ENCODE results near the gene NAV2.

NAV2 gene

GRCh38 chr11:19929147-19929546, 216.5 kb downstream of the NAV2 start:
- no peak for DNase-seq (ENCODE audit: low spot score)

DNA sequence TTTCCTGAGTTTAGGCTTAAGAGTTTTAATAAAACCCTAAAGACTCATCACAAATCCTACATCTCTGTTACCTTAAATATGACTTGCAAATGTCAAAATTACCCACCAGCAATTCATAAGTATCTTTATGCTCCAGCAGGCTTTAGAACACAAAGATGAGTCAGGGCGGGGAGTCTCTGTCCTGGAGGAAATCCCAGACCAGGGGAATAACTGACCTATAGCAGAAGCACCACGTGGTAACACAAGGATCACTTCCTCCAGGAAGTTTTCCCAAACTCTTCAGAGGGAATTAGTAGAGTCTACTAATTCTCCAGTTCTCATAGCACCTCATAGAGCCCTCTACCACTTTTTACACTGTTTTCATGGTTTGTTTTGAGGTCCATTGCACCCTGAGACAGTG, 217.0 kb downstream of the NAV2 start:
- DNase-seq (ENCODE audit: low spot score): no peak

- no peak for DNase-seq (ENCODE audit: low spot score)
Observed at GRCh38 chr11:19931141-19931770, 218.6 kb downstream of the NAV2 start.

DNA sequence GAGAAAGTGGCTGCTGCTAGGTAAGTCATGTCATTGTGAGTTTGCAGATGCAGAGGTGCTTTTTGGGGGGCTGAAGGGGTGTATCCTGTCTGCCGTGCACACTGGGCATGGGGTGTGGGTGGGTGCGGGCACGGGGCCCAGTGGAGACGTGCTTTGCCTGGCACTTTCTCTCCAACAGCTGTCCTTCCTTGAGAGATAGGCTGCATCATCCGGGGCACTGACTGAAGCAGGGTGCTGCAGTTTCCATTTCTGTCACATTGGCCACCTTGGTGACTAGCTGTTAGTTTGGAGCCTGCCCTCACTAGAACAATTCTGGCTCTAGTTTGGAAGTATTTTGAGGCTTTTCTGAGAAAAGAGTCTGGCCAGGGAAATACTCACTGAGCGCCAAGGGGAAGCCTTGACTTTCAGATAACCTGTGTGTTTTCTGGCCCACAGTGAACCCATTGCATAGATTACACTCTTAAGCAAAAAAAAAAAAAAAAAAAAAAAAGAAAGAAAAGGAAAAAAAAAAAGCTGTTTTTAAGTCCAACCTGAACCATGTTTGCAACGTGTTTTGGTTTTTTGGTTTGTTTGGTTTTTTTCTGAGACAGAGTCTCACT, 219.2 kb downstream of the NAV2 start:
- no peak for DNase-seq (ENCODE audit: low spot score)

DNA sequence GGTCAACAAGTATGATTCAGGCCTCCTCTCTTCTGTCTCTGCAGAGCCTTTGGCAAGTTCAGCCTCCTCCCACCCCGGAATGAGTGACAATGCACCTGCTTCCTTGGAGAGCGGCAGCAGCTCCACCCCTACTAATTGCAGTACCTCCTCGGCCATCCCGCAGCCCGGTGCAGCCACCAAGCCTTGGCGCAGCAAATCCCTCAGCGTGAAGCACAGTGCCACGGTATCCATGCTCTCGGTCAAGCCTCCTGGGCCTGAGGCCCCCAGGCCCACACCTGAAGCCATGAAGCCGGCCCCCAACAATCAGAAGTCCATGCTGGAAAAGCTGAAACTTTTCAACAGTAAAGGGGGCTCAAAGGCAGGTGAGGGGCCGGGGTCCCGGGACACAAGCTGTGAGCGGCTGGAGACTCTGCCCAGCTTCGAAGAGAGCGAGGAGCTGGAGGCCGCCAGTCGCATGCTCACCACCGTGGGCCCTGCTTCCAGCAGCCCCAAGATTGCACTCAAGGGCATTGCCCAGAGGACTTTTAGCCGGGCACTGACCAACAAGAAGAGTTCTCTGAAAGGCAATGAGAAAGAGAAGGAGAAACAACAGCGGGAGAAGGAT, 220.6 kb downstream of the NAV2 start:
- DNase-seq (ENCODE audit: low spot score): no peak

DNA sequence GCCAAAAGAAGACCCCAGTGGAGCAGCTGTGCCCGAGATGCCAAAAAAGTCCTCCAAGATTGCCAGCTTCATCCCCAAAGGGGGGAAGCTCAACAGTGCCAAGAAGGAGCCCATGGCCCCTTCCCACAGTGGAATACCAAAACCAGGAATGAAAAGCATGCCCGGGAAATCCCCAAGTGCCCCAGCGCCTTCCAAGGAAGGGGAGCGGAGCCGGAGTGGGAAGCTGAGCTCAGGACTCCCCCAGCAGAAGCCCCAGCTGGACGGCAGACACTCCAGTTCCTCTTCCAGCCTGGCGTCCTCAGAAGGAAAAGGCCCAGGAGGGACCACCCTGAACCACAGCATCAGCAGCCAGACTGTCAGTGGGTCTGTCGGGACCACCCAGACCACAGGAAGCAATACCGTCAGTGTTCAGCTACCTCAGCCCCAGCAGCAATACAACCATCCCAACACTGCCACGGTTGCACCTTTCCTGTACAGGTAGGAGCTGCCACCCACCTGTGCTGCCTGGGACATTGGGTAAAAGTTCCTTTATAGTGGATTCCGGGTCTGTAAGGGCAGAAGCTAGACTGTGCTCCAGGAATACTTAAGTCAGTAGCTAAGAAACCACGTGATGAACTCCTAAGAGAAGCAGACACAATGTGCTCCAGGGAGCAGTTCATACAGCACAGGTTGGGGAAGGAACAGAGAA, 221.3 kb downstream of the NAV2 start:
- DNase-seq (ENCODE audit: low spot score): no peak

DNA sequence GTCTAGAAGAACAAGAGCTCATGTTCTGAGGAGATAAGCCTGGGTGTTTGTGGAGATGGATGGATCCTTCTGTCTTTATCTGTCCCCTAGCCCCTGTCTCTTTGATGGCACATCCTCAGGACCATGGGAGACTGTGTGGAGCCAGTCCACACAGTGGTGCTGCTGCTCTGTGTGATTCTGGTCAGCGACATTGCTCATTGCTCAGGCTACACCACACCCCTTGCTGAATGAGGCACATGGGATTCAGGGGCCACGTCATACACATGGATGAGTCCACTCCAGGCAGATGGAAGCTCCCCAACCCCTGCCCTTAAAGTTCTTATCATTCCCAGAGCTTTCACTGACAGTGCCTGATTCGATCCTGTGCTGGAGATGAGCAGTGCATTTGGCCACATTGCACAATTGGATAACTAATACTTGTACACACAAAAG, 222.2 kb downstream of the NAV2 start:
- no peak for DNase-seq (ENCODE audit: low spot score)

DNA sequence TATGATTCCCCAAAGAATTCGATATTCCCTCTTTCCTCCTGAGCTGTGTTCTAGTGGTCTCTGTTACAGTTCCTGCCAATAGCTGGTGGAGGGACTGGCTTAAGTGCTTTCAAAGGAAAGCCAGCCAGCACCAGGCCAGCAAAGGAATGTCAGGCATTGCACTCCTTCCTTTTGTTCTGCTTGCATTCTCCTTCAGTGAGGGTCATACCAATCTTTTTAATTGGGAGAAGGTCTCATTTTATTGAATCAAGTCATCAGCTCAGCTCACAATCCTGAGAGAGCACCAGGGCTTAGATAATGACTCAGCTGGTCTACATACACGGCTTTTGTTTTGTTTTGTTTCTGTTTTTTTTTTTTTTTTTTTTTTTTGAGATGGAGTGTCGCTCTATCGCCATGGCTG, 222.9 kb downstream of the NAV2 start:
- DNase-seq (ENCODE audit: low spot score): peak; percentile 2

- no peak for DNase-seq (ENCODE audit: low spot score)
Observed at GRCh38 chr11:19936461-19936860, 223.8 kb downstream of the NAV2 start.

DNA sequence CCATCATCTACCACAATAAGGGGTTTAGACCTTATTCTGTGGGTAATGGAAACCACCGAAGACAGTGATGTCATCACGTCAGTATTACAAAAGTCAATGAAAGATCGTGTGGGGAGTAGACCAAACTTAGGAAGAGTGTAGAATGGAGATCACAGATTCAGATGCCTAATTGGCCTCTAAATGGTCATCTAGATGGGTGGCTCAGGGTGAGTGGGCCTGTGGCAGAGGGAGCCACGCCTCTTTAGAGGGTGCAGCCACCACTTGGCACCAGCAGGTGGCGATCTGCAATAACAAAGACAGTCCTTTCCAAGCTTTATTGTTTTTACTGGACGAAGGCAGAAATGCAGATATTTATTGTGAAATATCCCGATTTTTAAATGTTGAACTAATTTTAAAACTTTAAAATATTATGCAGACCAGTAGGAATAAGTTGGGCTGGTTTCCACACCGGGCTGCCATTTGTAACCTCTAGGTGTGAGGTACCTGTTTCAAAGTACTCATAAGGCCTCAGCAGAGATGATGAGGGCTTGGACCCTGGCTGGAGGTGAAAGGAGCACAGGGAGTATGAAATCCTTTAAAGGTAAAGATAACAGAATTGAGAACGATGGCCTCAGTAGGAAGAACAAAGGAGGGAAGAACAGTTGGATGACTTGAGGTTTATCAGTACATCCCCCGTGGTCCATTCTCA, 225.7 kb downstream of the NAV2 start:
- peak; percentile 16 for DNase-seq (ENCODE audit: low spot score)

- DNase-seq (ENCODE audit: low spot score): no peak
Observed at GRCh38 chr11:19938866-19939265, 226.2 kb downstream of the NAV2 start.

DNA sequence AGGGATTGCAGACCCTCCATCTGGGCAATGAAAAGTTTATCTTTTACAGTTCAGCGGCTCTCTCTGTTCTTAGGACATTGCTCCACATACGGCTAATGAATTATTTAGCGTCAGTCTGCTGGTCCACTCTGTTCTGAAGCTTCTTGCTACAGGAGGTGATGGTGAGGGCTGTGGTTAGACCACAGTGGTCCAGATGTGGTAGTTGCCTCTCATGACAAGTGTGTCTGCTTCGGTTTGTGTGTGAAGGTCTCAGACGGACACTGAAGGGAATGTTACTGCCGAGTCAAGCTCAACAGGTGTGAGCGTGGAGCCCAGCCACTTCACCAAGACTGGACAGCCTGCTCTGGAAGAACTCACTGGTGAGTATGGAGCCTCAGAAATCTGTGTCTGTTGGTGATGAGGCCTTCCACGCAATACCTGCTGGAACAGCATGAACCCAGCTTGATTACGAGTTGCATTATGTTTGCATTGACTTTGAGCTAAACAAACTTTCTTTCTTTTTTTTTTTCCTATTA, 226.8 kb downstream of the NAV2 start:
- DNase-seq (ENCODE audit: low spot score): no peak

DNA sequence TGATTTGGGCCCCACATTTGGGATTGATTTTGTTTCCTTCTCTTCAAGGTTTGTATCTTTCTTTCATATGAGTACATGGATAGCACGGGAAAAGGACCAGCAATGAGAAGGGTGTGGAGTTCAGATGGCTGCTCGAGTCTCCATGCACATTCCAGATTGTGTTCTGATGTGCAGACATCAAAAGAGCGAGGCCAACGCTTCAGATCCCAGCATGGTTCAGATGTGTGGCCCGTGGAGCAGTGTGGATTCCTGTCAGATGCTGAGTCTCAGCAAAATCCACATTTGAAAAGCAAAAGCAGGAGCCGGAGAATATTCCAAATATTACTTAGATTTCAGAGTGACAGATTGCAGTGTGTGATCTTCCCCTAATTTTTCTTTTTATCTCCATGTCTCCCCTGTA, 228.2 kb downstream of the NAV2 start:
- no peak for DNase-seq (ENCODE audit: low spot score)

- no peak for DNase-seq (ENCODE audit: low spot score)
Observed at GRCh38 chr11:19946681-19947080, 234.0 kb downstream of the NAV2 start.

- no peak for DNase-seq (ENCODE audit: low spot score)
Observed at GRCh38 chr11:19947537-19948114, 235.0 kb downstream of the NAV2 start.

GRCh38 chr11:19949606-19950005, 237.0 kb downstream of the NAV2 start:
- no peak for DNase-seq (ENCODE audit: low spot score)

GRCh38 chr11:19951558-19952115, 239.0 kb downstream of the NAV2 start:
- DNase-seq (ENCODE audit: low spot score): peak; percentile 58

GRCh38 chr11:19952116-19952605, 239.5 kb downstream of the NAV2 start:
- DNase-seq (ENCODE audit: low spot score): peak; percentile 44

- DNase-seq (ENCODE audit: low spot score): no peak
Observed at GRCh38 chr11:19952911-19953310, 240.3 kb downstream of the NAV2 start.

GRCh38 chr11:19953336-19953735, 240.7 kb downstream of the NAV2 start:
- DNase-seq (ENCODE audit: low spot score): no peak

DNA sequence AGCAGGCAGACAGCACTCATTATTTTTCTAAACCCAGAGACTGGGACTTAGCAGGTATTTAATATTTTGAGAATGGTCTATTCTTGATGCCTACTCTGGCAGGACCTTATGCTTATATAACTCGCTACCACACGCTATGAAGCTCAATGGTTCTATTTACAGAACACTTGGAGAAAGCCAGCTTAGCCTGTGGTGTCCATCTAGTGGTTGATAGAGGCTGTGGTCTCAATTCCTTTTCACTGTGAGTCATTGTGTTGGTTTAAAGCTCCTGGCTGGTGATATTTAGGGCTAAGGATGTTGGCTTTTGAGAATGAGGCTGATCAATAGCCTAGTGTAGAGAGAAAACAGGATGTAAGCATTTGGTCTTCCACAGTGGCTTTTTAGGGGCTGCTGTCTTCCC, 241.3 kb downstream of the NAV2 start:
- peak; percentile 9 for DNase-seq (ENCODE audit: low spot score)

All from LoVo (cell line).